ENCODE results near the gene GAGE10. TPM values are rescaled to one million over a fixed set of nuclear protein-coding genes. Genes with fewer than 3 reads are reported as not detected.

The GAGE10 gene, protein sequence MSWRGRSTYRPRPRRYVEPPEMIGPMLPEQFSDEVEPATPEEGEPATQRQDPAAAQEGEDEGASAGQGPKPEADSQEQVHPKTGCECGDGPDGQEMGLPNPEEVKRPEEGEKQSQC
- not detected for total RNA-seq

GRCh38 chrX:49303346-49303745 lies at the start of gene GAGE10:
Gene GAGE10 (plus strand): TSS chrX:49303646. CDS start chrX:49304860, 1,214 bp downstream.
- no peaks in the 10 kb centered on the region for H3K27me3 ChIP-seq
- no peak within 1 kb of the TSS for H3K4me3 ChIP-seq
- H3K27ac ChIP-seq = no peak within 1 kb of the TSS
- H3K9me3 ChIP-seq = no peaks in the 10 kb centered on the region
- H3K9ac ChIP-seq (ENCODE audit: low read depth in 2 of 2, low read length in 2 of 2) = no peak within 1 kb of the TSS
- DNase-seq = no peak
- no peak for TF ChIP-seq CTCF (IDR thresholded peaks at IDR 0.05)
- no peaks in the 10 kb centered on the region for H3K4me1 ChIP-seq
- intact Hi-C loops (cut with DNase I) = no loop called here
- no peaks in the 10 kb centered on the region for H3K36me3 ChIP-seq

GRCh38 chrX:49254639-49255038 lies 48.8 kb upstream of the GAGE10 start:
- no peaks in the 10 kb centered on the region for H3K27me3 ChIP-seq
- intact Hi-C loops (cut with DNase I) = no loop called here
- H3K9me3 ChIP-seq = no peaks in the 10 kb centered on the region
- no peak overlapping the region for H3K9ac ChIP-seq (ENCODE audit: low read depth in 2 of 2, low read length in 2 of 2)
- no peak overlapping the region for H3K27ac ChIP-seq
- H3K4me3 ChIP-seq = no peak overlapping the region
- no peaks in the 10 kb centered on the region for H3K4me1 ChIP-seq
- no peak for TF ChIP-seq CTCF (IDR thresholded peaks at IDR 0.05)
- no peak for DNase-seq
- no peaks in the 10 kb centered on the region for H3K36me3 ChIP-seq

DNA sequence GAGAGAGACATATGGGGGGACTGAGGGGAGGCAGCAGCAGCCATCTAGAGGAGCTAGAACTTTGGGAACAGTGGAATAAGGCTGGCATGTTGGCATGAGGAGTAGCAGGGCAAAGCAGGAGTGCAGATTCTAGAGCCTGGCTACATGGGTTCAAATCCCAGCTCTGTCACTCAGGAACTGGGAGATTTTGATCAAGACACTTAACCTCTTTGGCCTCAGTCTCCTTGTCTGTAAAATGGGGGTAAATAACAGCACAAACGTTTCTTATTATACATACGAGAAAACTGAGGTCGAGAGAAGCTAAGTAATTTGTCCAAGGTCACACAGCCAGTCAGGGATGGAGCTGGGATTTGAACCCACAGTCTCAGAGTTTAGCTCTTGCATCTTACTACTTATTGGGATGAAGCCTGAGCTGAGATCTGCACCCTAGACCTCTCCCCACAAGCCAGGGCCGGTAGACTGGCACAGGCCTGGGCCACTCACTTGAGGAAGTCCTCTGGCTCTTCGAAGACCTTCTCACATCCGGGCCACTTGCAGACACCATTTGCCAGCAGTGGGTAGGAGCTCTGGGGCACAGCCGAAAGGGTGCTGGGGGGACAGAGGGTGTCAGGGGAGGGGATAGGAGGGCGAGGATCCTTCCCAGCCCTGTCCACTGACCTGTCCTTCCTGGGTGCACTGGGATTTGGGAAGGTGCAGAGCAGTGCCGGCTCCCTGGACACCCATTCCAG lies 47.0 kb upstream of the GAGE10 start:
- Histone ChIP-seq H3K4me1 (no peaks in the 10 kb centered on the region), H3K4me3 (no peak overlapping the region), H3K36me3 (no peaks in the 10 kb centered on the region), H3K9me3 (no peaks in the 10 kb centered on the region), H3K9ac (ENCODE audit: low read depth in 2 of 2, low read length in 2 of 2) (no peak overlapping the region), H3K27me3 (no peaks in the 10 kb centered on the region), H3K27ac (no peak overlapping the region)
- TF ChIP-seq CTCF (IDR thresholded peaks at IDR 0.05) = no peak
- no peak for DNase-seq
- intact Hi-C loops (cut with DNase I) = no loop called here

DNA sequence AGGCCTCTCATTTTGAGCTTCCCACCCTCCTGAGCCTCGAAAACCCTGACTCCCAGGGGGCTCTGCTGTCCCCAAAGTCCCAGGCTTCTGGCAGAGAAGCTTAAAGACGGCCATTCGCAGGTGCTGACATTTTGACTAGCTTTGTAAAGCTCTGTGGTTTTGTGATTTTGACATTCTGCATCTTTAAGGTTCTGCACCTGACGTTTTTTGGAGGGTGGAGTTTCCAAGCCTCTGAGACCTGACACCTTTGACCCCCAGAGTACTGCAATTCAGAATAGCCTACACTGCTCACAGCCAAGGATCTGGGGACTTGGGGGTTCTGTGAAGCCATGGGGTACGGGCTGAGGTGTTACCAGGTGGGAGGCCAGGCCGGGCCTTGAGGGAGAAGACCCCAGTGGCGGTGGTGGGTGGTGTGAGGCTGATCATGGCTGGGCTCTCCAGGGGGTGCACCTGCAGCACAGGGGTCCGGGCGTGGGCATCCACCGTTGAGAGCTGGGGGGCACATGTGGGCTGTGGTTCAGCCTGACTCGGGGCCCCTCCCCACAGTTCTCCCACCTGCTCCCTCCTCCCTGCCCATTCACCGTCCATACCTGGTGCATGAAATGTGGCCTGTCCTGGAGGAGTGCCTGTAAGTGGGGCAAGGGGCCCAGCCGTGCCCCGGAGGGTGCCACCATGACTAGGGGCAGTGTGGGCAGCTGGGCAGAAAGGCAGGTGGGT lies 46.2 kb upstream of the GAGE10 start:
- H3K9ac ChIP-seq (ENCODE audit: low read depth in 2 of 2, low read length in 2 of 2) = no peak overlapping the region
- no peak for DNase-seq
- H3K4me3 ChIP-seq = no peak overlapping the region
- intact Hi-C loops (cut with DNase I) = no loop called here
- no peaks in the 10 kb centered on the region for H3K9me3 ChIP-seq
- no peaks in the 10 kb centered on the region for H3K36me3 ChIP-seq
- no peaks in the 10 kb centered on the region for H3K4me1 ChIP-seq
- H3K27me3 ChIP-seq = no peaks in the 10 kb centered on the region
- H3K27ac ChIP-seq = no peak overlapping the region
- no peak for TF ChIP-seq CTCF (IDR thresholded peaks at IDR 0.05)

GRCh38 chrX:49257846-49258748 lies 45.3 kb upstream of the GAGE10 start:
- intact Hi-C loops (cut with DNase I) = no loop called here
- Histone ChIP-seq H3K27me3 (no peaks in the 10 kb centered on the region), H3K4me3 (no peak overlapping the region), H3K36me3 (no peaks in the 10 kb centered on the region), H3K9ac (ENCODE audit: low read depth in 2 of 2, low read length in 2 of 2) (no peak overlapping the region), H3K9me3 (no peaks in the 10 kb centered on the region), H3K4me1 (no peaks in the 10 kb centered on the region), H3K27ac (no peak overlapping the region)
- no peak for DNase-seq
- TF ChIP-seq CTCF (IDR thresholded peaks at IDR 0.05) = no peak

All from colonic mucosa (tissue), 4 donors.